Peyer's patch (tissue), 4 donors: Measurements from ENCODE around the gene SMARCA2.

ENCODE experiments used
- POLR2A ChIP-seq, 2 donors: fragments of 450-650 bp; IDR thresholded peaks; one replicate each; pipeline ENCODE4 v1.5.1; 2017; ENCODE audit warnings: antibody characterized with exemption in 2 of 2, mild to moderate bottlenecking in 2 of 2, moderate library complexity in 2 of 2
- TF ChIP-seq, protein P1 (sequence below), 6 experiments: fragments of 450-650 bp in 4 of 6; fragments of 200-600 bp in 2 of 6; sonication (generic) in 1 of 6; IDR thresholded peaks; one replicate each; pipeline ENCODE4 v1.5.1; 2017 to 2019; ENCODE audit warnings: antibody characterized with exemption in 6 of 6, mild to moderate bottlenecking in 3 of 6, moderate library complexity in 1 of 6

DNA sequence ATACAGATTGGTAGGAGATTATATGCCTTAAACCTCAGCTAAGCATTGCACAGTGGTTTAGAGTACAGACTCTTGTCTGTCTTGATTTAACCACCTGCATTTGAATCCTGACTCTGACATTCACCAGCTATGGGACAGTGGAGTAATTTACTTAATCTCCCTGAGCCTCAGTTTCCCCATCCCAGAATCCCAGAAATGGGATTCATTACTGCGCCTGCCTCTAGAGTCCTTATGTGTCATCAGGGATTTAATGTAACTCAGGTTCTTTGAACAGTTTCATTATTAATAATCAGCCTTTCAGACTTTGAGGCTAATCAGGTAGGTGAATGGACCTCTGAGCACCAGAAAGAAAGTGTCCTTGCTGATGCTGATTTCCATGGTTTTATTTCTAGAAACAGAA is 149.1 kb downstream of the SMARCA2 start:
- no peak for TF ChIP-seq POLR2A (IDR thresholded peaks at IDR 0.05)
- TF ChIP-seq, protein P1, sequence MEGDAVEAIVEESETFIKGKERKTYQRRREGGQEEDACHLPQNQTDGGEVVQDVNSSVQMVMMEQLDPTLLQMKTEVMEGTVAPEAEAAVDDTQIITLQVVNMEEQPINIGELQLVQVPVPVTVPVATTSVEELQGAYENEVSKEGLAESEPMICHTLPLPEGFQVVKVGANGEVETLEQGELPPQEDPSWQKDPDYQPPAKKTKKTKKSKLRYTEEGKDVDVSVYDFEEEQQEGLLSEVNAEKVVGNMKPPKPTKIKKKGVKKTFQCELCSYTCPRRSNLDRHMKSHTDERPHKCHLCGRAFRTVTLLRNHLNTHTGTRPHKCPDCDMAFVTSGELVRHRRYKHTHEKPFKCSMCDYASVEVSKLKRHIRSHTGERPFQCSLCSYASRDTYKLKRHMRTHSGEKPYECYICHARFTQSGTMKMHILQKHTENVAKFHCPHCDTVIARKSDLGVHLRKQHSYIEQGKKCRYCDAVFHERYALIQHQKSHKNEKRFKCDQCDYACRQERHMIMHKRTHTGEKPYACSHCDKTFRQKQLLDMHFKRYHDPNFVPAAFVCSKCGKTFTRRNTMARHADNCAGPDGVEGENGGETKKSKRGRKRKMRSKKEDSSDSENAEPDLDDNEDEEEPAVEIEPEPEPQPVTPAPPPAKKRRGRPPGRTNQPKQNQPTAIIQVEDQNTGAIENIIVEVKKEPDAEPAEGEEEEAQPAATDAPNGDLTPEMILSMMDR (IDR thresholded peaks at IDR 0.05), result no peak
